MM.1S (cell line): ENCODE measurements around the gene OR7C1.
"Not testable (repeated sequence)": the region's sequence is repeated elsewhere in the genome, so short reads cannot be mapped to it uniquely, and the experiment has no call there.

Source experiments
- DNase-seq: peaks from one replicate; pipeline ENCODE4 v3.0.0-alpha.2; 2015
- H2AFZ ChIP-seq: fragments of 300-600 bp; sonication (generic); 2 replicates; pipeline ENCODE4 v1.6.0; 2016; ENCODE audit warnings: antibody characterized with exemption, low read length
- H3F3A ChIP-seq: fragments of 300-600 bp; sonication (generic); 2 replicates; pipeline ENCODE4 v1.6.1; 2016; ENCODE audit warnings: mild to moderate bottlenecking, antibody characterized with exemption, low read length, moderate library complexity, mixed read lengths; ENCODE audit not compliant: insufficient read depth
- H3K27ac ChIP-seq: fragments of 300-600 bp; sonication (generic); 2 replicates; pipeline ENCODE4 v1.5.1; 2016; ENCODE audit warnings: mild to moderate bottlenecking, low read length
- H3K27me3 ChIP-seq: fragments of 300-600 bp; sonication (generic); replicated peaks from 2 replicates; pipeline ENCODE4 v1.6.0; 2016; ENCODE audit warnings: low read length; ENCODE audit not compliant: insufficient read depth
- H3K36me3 ChIP-seq: fragments of 300-600 bp; sonication (generic); replicated peaks from 2 replicates; pipeline ENCODE4 v1.6.1; 2016; ENCODE audit warnings: mild to moderate bottlenecking, low read length, mixed read lengths; ENCODE audit not compliant: insufficient read depth
- H3K4me1 ChIP-seq: fragments of 300-600 bp; sonication (generic); 2 replicates; pipeline ENCODE4 v1.6.1; 2016; ENCODE audit warnings: low read length, mixed read lengths
- H3K4me2 ChIP-seq: fragments of 300-600 bp; sonication (generic); 2 replicates; pipeline ENCODE4 v1.6.0; 2016; ENCODE audit warnings: low read depth, low read length
- H3K4me3 ChIP-seq: fragments of 300-600 bp; sonication (generic); 2 replicates; pipeline ENCODE4 v1.5.1; 2016; ENCODE audit warnings: low read length, mixed read lengths
- H3K79me2 ChIP-seq: fragments of 300-600 bp; sonication (generic); 2 replicates; pipeline ENCODE4 v1.6.1; 2016; ENCODE audit warnings: mixed run types, low read length, mixed read lengths
- H3K9ac ChIP-seq: fragments of 300-600 bp; sonication (generic); 2 replicates; pipeline ENCODE4 v1.6.1; 2016; ENCODE audit warnings: low read length, mixed read lengths
- H3K9me2 ChIP-seq: fragments of 300-600 bp; sonication (generic); replicated peaks from 2 replicates; pipeline ENCODE4 v1.6.1; 2016; ENCODE audit warnings: mild to moderate bottlenecking, low read length, mixed read lengths; ENCODE audit not compliant: insufficient read depth
- H3K9me3 ChIP-seq: fragments of 300-600 bp; sonication (generic); replicated peaks from 2 replicates; pipeline ENCODE4 v1.6.1; 2016; ENCODE audit warnings: mild to moderate bottlenecking, low read length, mixed read lengths; ENCODE audit not compliant: insufficient read depth
- H4K20me1 ChIP-seq: fragments of 300-600 bp; sonication (generic); 2 replicates; pipeline ENCODE4 v1.6.1; 2016; ENCODE audit warnings: mild to moderate bottlenecking, low read length, moderate library complexity, mixed read lengths; ENCODE audit not compliant: insufficient read depth
- CTCF ChIP-seq: fragments of 300-600 bp; sonication (generic); IDR thresholded peaks from 2 replicates; pipeline ENCODE4 v1.5.1; 2016; ENCODE audit warnings: antibody characterized with exemption, low read length, mixed read lengths
- EZH2 ChIP-seq: fragments of 300-600 bp; sonication (generic); optimal IDR thresholded peaks from 2 replicates; pipeline ENCODE3; 2017; ENCODE audit warnings: low read depth, mild to moderate bottlenecking, antibody characterized with exemption, low read length, mixed read lengths
- EZH2phosphoT487 ChIP-seq: fragments of 300-600 bp; sonication (generic); IDR thresholded peaks from 2 replicates; pipeline ENCODE4 v1.6.1; 2018; ENCODE audit warnings: antibody characterized with exemption, low read length

OR7C1 gene

GRCh38 chr19:14774373-14774772 lies 60.6 kb downstream of the OR7C1 start:
- Histone ChIP-seq H3K4me2 (no peak overlapping the region), H3K4me1 (no peaks in the 10 kb centered on the region), H3K79me2 (no peaks in the 10 kb centered on the region), H2AFZ (no peak overlapping the region), H3K36me3 (no peaks in the 10 kb centered on the region), H3K9me2 (no peaks in the 10 kb centered on the region), H3K4me3 (no peak overlapping the region), H3K27me3 (peaks cover 37% of the 10 kb centered on the region), H3K9me3 (no peaks in the 10 kb centered on the region), H3K27ac (no peak overlapping the region), H3K9ac (no peak overlapping the region), H4K20me1 (no peaks in the 10 kb centered on the region), H3F3A (no peaks in the 10 kb centered on the region)
- DNase-seq = no peak
- no peak for TF ChIP-seq CTCF
- no peak for TF ChIP-seq EZH2phosphoT487
- no peak for TF ChIP-seq EZH2

- not testable (repeated sequence) for H3K4me3 ChIP-seq, H3K4me1 ChIP-seq, H3K9ac ChIP-seq
Observed at GRCh38 chr19:14773722-14774121, 61.3 kb downstream of the OR7C1 start.

GRCh38 chr19:14772995-14773394 lies 62.0 kb downstream of the OR7C1 start:
- no peak for DNase-seq
- H3K4me2 ChIP-seq = no peak overlapping the region
- no peak overlapping the region for H3K9ac ChIP-seq
- TF ChIP-seq CTCF (no peak), EZH2 (no peak), EZH2phosphoT487 (no peak)
- no peak overlapping the region for H3K4me3 ChIP-seq
- no peaks in the 10 kb centered on the region for H3K79me2 ChIP-seq
- H3F3A ChIP-seq = no peaks in the 10 kb centered on the region
- no peaks in the 10 kb centered on the region for H3K4me1 ChIP-seq
- no peak overlapping the region for H2AFZ ChIP-seq
- no peak overlapping the region for H3K27ac ChIP-seq
- H3K36me3 ChIP-seq = no peaks in the 10 kb centered on the region
- H4K20me1 ChIP-seq = no peaks in the 10 kb centered on the region
- no peaks in the 10 kb centered on the region for H3K9me2 ChIP-seq
- peaks cover 31% of the 10 kb centered on the region for H3K27me3 ChIP-seq
- no peaks in the 10 kb centered on the region for H3K9me3 ChIP-seq

More at GRCh38 chr19:14773722-14774121, 61.3 kb downstream of the OR7C1 start:
- not testable (repeated sequence) for H3K79me2 ChIP-seq, H3K4me2 ChIP-seq, H3F3A ChIP-seq, H3K27ac ChIP-seq, H4K20me1 ChIP-seq, H3K9me3 ChIP-seq, H3K36me3 ChIP-seq, H3K9me2 ChIP-seq, H2AFZ ChIP-seq, DNase-seq
- H3K27me3 ChIP-seq = peaks cover 30% of the 10 kb centered on the region

GRCh38 chr19:14772467-14772866 lies 62.5 kb downstream of the OR7C1 start:
- TF ChIP-seq EZH2phosphoT487 (no peak), CTCF (no peak), EZH2 (no peak)
- Histone ChIP-seq H3K27ac (no peak overlapping the region), H3K4me2 (no peak overlapping the region), H3K36me3 (no peaks in the 10 kb centered on the region), H3K4me3 (no peak overlapping the region), H4K20me1 (no peaks in the 10 kb centered on the region), H3K9ac (no peak overlapping the region), H3F3A (no peaks in the 10 kb centered on the region), H3K4me1 (no peaks in the 10 kb centered on the region), H3K27me3 (peaks cover 36% of the 10 kb centered on the region), H3K9me2 (no peaks in the 10 kb centered on the region), H2AFZ (no peak overlapping the region), H3K79me2 (no peaks in the 10 kb centered on the region), H3K9me3 (no peaks in the 10 kb centered on the region)
- DNase-seq = no peak
